Natural killer cell (primary cell): ENCODE results near the gene TMBIM6. TPM values are rescaled to one million over a fixed set of nuclear protein-coding genes. Genes with fewer than 3 reads are reported as not detected.
"Not testable (repeated sequence)": the region's sequence is repeated elsewhere in the genome, so short reads cannot be mapped to it uniquely, and the experiment has no call there.

ENCODE experiments used
- ATAC-seq, 3 donors: fragments of 150-1000 bp in 2 of 3; fragments of 200-7000 bp in 1 of 3; cut with Tn5 transposase; 1 replicate in 1 of 3; 2 replicates in 2 of 3; pipeline ENCODE4 v1.10.0; 2021; ENCODE audit warnings: mild to moderate bottlenecking in 2 of 3, moderate library complexity in 2 of 3
- DNase-seq, 2 donors: peaks; one replicate each; pipeline versions ENCODE4 v3.0.0 to v3.0.0-alpha.2; 2013 to 2021; ENCODE audit warnings: mixed read lengths in 1 of 2
- H3K27ac ChIP-seq: one replicate; pipeline ENCODE4 v1.5.1; 2013; ENCODE audit warnings: mild to moderate bottlenecking, low read length
- H3K27me3 ChIP-seq: one replicate; pipeline ENCODE4 v1.6.1; 2013; ENCODE audit warnings: low read length; ENCODE audit not compliant: control insufficient read depth, insufficient read depth
- H3K36me3 ChIP-seq: one replicate; pipeline ENCODE4 v1.6.1; 2013; ENCODE audit warnings: low read length; ENCODE audit not compliant: control insufficient read depth, insufficient read depth
- H3K4me1 ChIP-seq: one replicate; pipeline ENCODE4 v1.6.1; 2013; ENCODE audit warnings: low read length; ENCODE audit not compliant: control insufficient read depth, insufficient read depth
- H3K4me3 ChIP-seq: one replicate; pipeline ENCODE4 v1.5.1; 2013; ENCODE audit warnings: low read length
- H3K9me3 ChIP-seq: one replicate; pipeline ENCODE4 v1.6.1; 2013; ENCODE audit warnings: low read length; ENCODE audit not compliant: control insufficient read depth, insufficient read depth
- H3K27ac Mint-ChIP-seq, 2 donors: one replicate each; pipeline ENCODE4 v1.8.0; 2022; ENCODE audit warnings: mild to moderate bottlenecking in 2 of 2, mixed read lengths in 2 of 2, moderate library complexity in 1 of 2
- H3K27me3 Mint-ChIP-seq, 2 donors: one replicate each; pipeline ENCODE4 v1.8.0; 2022; ENCODE audit warnings: low read depth in 2 of 2, mixed read lengths in 2 of 2
- H3K36me3 Mint-ChIP-seq: one replicate; pipeline ENCODE4 v1.8.0; 2022; ENCODE audit warnings: mixed read lengths
- H3K4me1 Mint-ChIP-seq, 2 donors: one replicate each; pipeline ENCODE4 v1.8.0; 2022; ENCODE audit warnings: mixed read lengths in 2 of 2
- H3K4me3 Mint-ChIP-seq: one replicate; pipeline ENCODE4 v1.8.0; 2022; ENCODE audit warnings: mild to moderate bottlenecking, moderate library complexity, mixed read lengths
- H3K9me3 Mint-ChIP-seq, 2 donors: one replicate each; pipeline ENCODE4 v1.8.0; 2022; ENCODE audit warnings: mixed read lengths in 2 of 2
- CTCF ChIP-seq: fragments of 200-600 bp; IDR thresholded peaks from one replicate; pipeline ENCODE4 v1.8.0; 2022; ENCODE audit warnings: antibody characterized with exemption
- WGBS: methylation state at CpG from one replicate; pipeline ENCODE4 v1.1.7; 2013; ENCODE audit warnings: missing lambda C conversion rate; ENCODE audit not compliant: insufficient coverage; 5-methylcytosine and 5-hydroxymethylcytosine counted together
- intact Hi-C: fragments of 100-400 bp; cut with micrococcal nuclease; formaldehyde crosslinking; loops from one replicate; pipeline ENCODE4 v1.14.2; 2022
- total RNA-seq, 4 donors: library from RNA; stranded (reverse); fragments of 120-200 nt in 1 of 4; gene quantifications; one replicate each; pipeline versions ENCODE4 v1.2.3 to v1.2.4, GENCODE V29; 2013 to 2022

Gene TMBIM6
- total RNA-seq, 3 donors from 2014 or later (not counting 1 experiment from before 2014, with no cell fraction given), result 326 to 375 (median 366) TPM

DNA sequence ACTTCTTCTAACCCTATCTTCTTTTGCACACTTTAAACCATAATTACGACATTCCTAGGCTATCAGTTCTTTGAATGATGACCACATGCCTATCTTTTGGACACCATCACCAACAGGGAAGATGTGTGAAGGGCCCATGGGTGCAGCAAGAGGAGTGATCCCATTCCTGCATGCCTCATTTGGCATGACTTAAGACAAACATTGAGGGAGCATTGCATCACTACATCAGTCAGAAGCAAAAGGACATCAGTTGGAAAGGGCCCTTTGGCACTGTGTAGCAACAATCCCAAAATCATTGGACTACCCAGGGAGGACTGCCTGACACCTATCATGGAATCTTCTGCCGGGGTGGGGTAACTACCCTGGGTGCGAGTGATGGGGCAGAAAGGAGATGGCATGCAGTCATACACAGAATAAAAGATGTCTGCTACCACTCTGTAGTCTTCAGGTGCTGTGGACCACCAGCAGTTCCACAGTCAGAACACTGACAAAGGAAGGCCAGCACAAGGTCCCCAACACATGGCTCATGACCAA, 10.7 kb upstream of the TMBIM6 start:
- Mint-ChIP-seq H3K4me1 (no peaks in the 10 kb centered on the region), H3K36me3 (peaks cover 5% of the 10 kb centered on the region)
- 98% methylated on average over 3 of the region's 3 CpGs for WGBS

DNA sequence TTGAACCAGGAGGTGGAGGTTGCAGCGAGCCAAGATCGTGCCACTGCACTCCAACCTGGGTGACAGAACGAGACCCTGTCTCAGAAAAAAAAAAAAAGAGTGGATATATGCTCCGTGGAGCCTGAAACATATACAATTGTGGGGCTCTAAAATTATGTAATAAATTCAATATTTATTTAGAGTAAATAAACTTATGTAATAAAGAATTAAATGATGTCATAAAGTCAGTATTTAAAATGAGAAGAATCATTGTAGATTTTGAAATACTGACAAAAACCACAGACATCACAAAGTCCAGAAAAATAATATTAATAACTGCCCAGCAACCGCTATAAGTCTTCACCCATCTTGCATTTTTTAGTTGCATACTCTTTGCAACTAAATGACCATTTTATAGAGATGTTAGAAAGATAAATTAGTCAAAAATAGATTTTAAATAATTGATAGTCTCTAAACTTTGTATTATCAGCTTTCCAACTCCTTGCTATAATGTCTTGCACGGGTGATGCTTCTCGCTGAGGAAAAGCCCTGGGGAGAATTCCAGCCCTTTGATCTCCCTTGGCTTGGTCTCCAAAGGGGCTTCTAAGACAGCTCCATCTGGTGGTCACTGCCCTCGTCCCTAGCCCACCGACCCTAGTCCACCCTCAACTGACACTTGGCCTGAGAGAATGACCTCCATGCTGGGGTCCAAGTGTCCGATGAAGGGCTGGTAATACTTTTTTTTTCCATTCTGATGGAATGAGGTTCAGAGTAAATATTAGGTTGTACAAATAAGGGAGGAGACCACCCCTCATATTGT, 7.9 kb upstream of the TMBIM6 start:
- WGBS, result 83% methylated on average over 7 of the region's 10 CpGs
- Histone ChIP-seq H3K36me3 (no peaks in the 10 kb centered on the region), H3K9me3 (no peaks in the 10 kb centered on the region), H3K4me3 (no peak overlapping the region), H3K27me3 (no peaks in the 10 kb centered on the region), H3K4me1 (no peaks in the 10 kb centered on the region), H3K27ac (no peak overlapping the region)
- Mint-ChIP-seq H3K4me1 (no peaks in the 10 kb centered on the region), H3K9me3 (no peaks in the 10 kb centered on the region), H3K4me3 (no peak overlapping the region), H3K36me3 (peaks cover 5% of the 10 kb centered on the region), H3K27me3 (peaks cover 0 to 8% of the 10 kb centered on the region in 2 donors), H3K27ac (no peak overlapping the region)
- intact Hi-C loops, result no loop called here
- no peak for TF ChIP-seq CTCF
- DNase-seq, result no peak
- no peak for ATAC-seq

More for the DNA sequence above, 10.7 kb upstream of the TMBIM6 start:
- Mint-ChIP-seq H3K4me3 (no peak overlapping the region), H3K9me3 (no peaks in the 10 kb centered on the region), H3K27ac (no peak overlapping the region), H3K27me3 (peaks cover 13 to 14% of the 10 kb centered on the region in 2 donors)
- no peak for TF ChIP-seq CTCF
- no peak for ATAC-seq
- Histone ChIP-seq H3K27ac (no peak overlapping the region), H3K4me3 (no peak overlapping the region), H3K9me3 (no peaks in the 10 kb centered on the region), H3K27me3 (no peaks in the 10 kb centered on the region), H3K36me3 (no peaks in the 10 kb centered on the region), H3K4me1 (no peaks in the 10 kb centered on the region)
- intact Hi-C loops, result no loop called here
- DNase-seq, result no peak

DNA sequence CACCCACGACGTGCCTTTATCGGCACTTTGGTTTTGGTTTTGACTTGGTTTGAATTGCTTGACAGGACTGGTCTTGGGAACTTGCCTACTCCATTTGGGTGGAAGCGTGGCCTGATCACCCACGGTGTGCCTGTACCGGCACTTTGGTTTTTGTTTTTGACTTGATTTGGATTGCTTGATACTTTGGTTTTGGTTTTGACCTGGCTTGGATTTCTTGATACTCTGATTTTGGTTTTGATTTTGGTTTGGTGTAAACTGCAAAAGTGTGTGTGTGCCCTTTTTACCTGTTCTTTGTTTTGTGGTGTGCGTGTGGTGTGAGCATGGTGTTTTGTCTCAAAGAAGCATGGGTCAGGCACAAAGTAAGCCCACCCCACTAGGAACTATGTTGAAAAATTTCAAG, 6.5 kb upstream of the TMBIM6 start:
- H3K9me3 Mint-ChIP-seq, H3K27ac ChIP-seq, H3K27me3 ChIP-seq, ATAC-seq, H3K4me1 Mint-ChIP-seq, H3K4me3 ChIP-seq, H3K4me1 ChIP-seq, H3K36me3 Mint-ChIP-seq, H3K9me3 ChIP-seq, DNase-seq, H3K4me3 Mint-ChIP-seq, H3K36me3 ChIP-seq, H3K27ac Mint-ChIP-seq, H3K27me3 Mint-ChIP-seq, intact Hi-C loops: not testable (repeated sequence)
- 100% methylated on average over 3 of the region's 7 CpGs for WGBS

GRCh38 chr12:49738721-49739120, 2.6 kb upstream of the TMBIM6 start:
- H3K9me3 Mint-ChIP-seq, H3K27me3 Mint-ChIP-seq, H3K27ac ChIP-seq, H3K27ac Mint-ChIP-seq, H3K27me3 ChIP-seq, H3K36me3 Mint-ChIP-seq, H3K4me3 ChIP-seq, H3K36me3 ChIP-seq, DNase-seq, ATAC-seq, H3K9me3 ChIP-seq, H3K4me3 Mint-ChIP-seq, intact Hi-C loops: not testable (repeated sequence)
- H3K4me1 Mint-ChIP-seq, result peaks cover 28% of the 10 kb centered on the region in 2 donors
- 98% methylated on average over 3 of the region's 5 CpGs for WGBS
- H3K4me1 ChIP-seq, result peaks cover 18% of the 10 kb centered on the region

- H3K4me1 Mint-ChIP-seq, result peaks cover 42 to 43% of the 10 kb centered on the region in 2 donors
- not testable (repeated sequence) for H3K36me3 Mint-ChIP-seq, H3K27me3 Mint-ChIP-seq, H3K36me3 ChIP-seq, H3K9me3 ChIP-seq, H3K9me3 Mint-ChIP-seq, DNase-seq, H3K4me3 ChIP-seq, H3K4me3 Mint-ChIP-seq, ATAC-seq, H3K27ac Mint-ChIP-seq, H3K27ac ChIP-seq, H3K27me3 ChIP-seq
- intact Hi-C loops, result loop anchor here (5.0 kb wide), 1 partner anchor 372 kb away; the partner anchor contains the start of gene COX14
- 96% methylated on average over 12 of the region's 12 CpGs for WGBS
- peaks cover 27% of the 10 kb centered on the region for H3K4me1 ChIP-seq
Observed at GRCh38 chr12:49740277-49740676, 1.1 kb upstream of the TMBIM6 start.
